GM20431 (cell line): ENCODE measurements around the gene MFF.

Experiments
- in situ Hi-C: fragments of 300-500 bp; cut with MseI, MboI; formaldehyde crosslinking; loops from one replicate; pipeline ENCODE4 v1.15.0; 2020; ENCODE audit warnings: low sequenced_read_pairs; ENCODE audit not compliant: unreplicated experiment

Gene MFF

GRCh38 chr2:227324995-227325838 lies at the start of gene MFF:
Gene MFF, plus strand, starts transcription at chr2:227325251. Its CDS starts 5,415 bp downstream, at chr2:227330666.
- in situ Hi-C loops = no loop called here

GRCh38 chr2:227280895-227281294 lies 44.2 kb upstream of the MFF start:
- in situ Hi-C loops = no loop called here

GRCh38 chr2:227285741-227286236 lies 39.3 kb upstream of the MFF start:
- in situ Hi-C loops = no loop called here

GRCh38 chr2:227287771-227288170 lies 37.3 kb upstream of the MFF start:
- in situ Hi-C loops = no loop called here

GRCh38 chr2:227292314-227292713 lies 32.7 kb upstream of the MFF start:
- in situ Hi-C loops = no loop called here

- in situ Hi-C loops = no loop called here
Measured at GRCh38 chr2:227293531-227293930, 31.5 kb upstream of the MFF start.

- in situ Hi-C loops = no loop called here
Measured at GRCh38 chr2:227295806-227296205, 29.2 kb upstream of the MFF start.

GRCh38 chr2:227296671-227297405 lies 28.2 kb upstream of the MFF start:
- in situ Hi-C loops = no loop called here

GRCh38 chr2:227301523-227301922 lies 23.5 kb upstream of the MFF start:
- in situ Hi-C loops = no loop called here

- in situ Hi-C loops = no loop called here
Measured at GRCh38 chr2:227308784-227309183, 16.3 kb upstream of the MFF start.

- in situ Hi-C loops = no loop called here
Measured at GRCh38 chr2:227310756-227311110, 14.3 kb upstream of the MFF start.

GRCh38 chr2:227311861-227312506 lies 13.1 kb upstream of the MFF start:
- in situ Hi-C loops = no loop called here

- in situ Hi-C loops = no loop called here
Measured at GRCh38 chr2:227312579-227312978, 12.5 kb upstream of the MFF start.

- in situ Hi-C loops = no loop called here
Measured at GRCh38 chr2:227313310-227313709, 11.7 kb upstream of the MFF start.

GRCh38 chr2:227317834-227318233 lies 7.2 kb upstream of the MFF start:
- in situ Hi-C loops = no loop called here

- in situ Hi-C loops = no loop called here
Measured at GRCh38 chr2:227320305-227321094, 4.6 kb upstream of the MFF start.

GRCh38 chr2:227322530-227323205 lies 2.4 kb upstream of the MFF start:
- in situ Hi-C loops = no loop called here

- in situ Hi-C loops = no loop called here
Measured at GRCh38 chr2:227323818-227324217, 1.2 kb upstream of the MFF start.

- in situ Hi-C loops = no loop called here
Measured at GRCh38 chr2:227324642-227324994, 433 bp upstream of the MFF start.

GRCh38 chr2:227325839-227326195 lies 766 bp downstream of the MFF start:
- in situ Hi-C loops = no loop called here
